Neuronal stem cell (in vitro differentiated cells): ENCODE results near the gene CDX2.
A peak's percentile ranks its signal among the peaks of the same experiment; 100 is the strongest.

Experiments
- DNase-seq: peaks from one replicate; pipeline ENCODE4 v3.0.0-alpha.2; 2013; ENCODE audit warnings: low spot score
- H2AFZ ChIP-seq: one replicate; pipeline ENCODE4 v1.6.1; 2013; ENCODE audit warnings: mild to moderate bottlenecking, low read length, inconsistent platforms
- H2AK5ac ChIP-seq: 2 replicates; pipeline ENCODE4 v1.6.1; 2013; ENCODE audit warnings: low read depth, mild to moderate bottlenecking, inconsistent platforms, low read length, moderate library complexity, mixed read lengths
- H2BK120ac ChIP-seq: 2 replicates; pipeline ENCODE4 v1.6.1; 2013; ENCODE audit warnings: low read depth, mild to moderate bottlenecking, inconsistent platforms, low read length, moderate library complexity, mixed read lengths
- H2BK12ac ChIP-seq: one replicate; pipeline ENCODE4 v1.6.1; 2013; ENCODE audit warnings: low read length, inconsistent platforms
- H2BK15ac ChIP-seq: 2 replicates; pipeline ENCODE4 v1.6.1; 2013; ENCODE audit warnings: mild to moderate bottlenecking, low read length, inconsistent platforms, mixed read lengths
- H2BK5ac ChIP-seq: one replicate; pipeline ENCODE4 v1.6.1; 2013; ENCODE audit warnings: inconsistent platforms, mild to moderate bottlenecking, low read length, moderate library complexity
- H3K14ac ChIP-seq: one replicate; pipeline ENCODE4 v1.6.1; 2013; ENCODE audit warnings: low read length, inconsistent platforms
- H3K18ac ChIP-seq: 2 replicates; pipeline ENCODE4 v1.6.1; 2013; ENCODE audit warnings: low read length, inconsistent platforms
- H3K23ac ChIP-seq: 2 replicates; pipeline ENCODE4 v1.6.1; 2013; ENCODE audit warnings: low read depth, mild to moderate bottlenecking, mixed read lengths, low read length, inconsistent platforms; ENCODE audit not compliant: poor library complexity
- H3K27ac ChIP-seq: replicated peaks from 3 replicates; pipeline ENCODE4 v1.5.1; 2013; ENCODE audit warnings: low read length, inconsistent platforms
- H3K27me3 ChIP-seq, 3 experiments: 2 replicates each; pipeline ENCODE4 v1.6.1; 2013; ENCODE audit warnings: low read length in 3 of 3, mild to moderate bottlenecking in 2 of 3, inconsistent platforms in 1 of 3, low read depth in 1 of 3, mixed read lengths in 1 of 3, moderate library complexity in 1 of 3; ENCODE audit not compliant: control insufficient read depth in 3 of 3, insufficient read depth in 3 of 3
- H3K36me3 ChIP-seq, 2 donors: replicated peaks in 1 of 2; 2 replicates each; pipeline ENCODE4 v1.6.1; 2013; ENCODE audit warnings: low read length in 2 of 2; ENCODE audit not compliant: control insufficient read depth in 2 of 2, insufficient read depth in 2 of 2
- H3K4ac ChIP-seq: 2 replicates; pipeline ENCODE4 v1.6.1; 2013; ENCODE audit warnings: inconsistent platforms, mild to moderate bottlenecking, low read length, moderate library complexity
- H3K4me1 ChIP-seq, 2 donors: 1 replicate in 1 of 2; 2 replicates in 1 of 2; pipeline ENCODE4 v1.6.1; 2013; ENCODE audit warnings: low read length in 2 of 2, low read depth in 1 of 2; ENCODE audit not compliant: control insufficient read depth in 2 of 2, insufficient read depth in 1 of 2
- H3K4me2 ChIP-seq: one replicate; pipeline ENCODE4 v1.6.1; 2013; ENCODE audit warnings: mild to moderate bottlenecking, low read length, inconsistent platforms; ENCODE audit not compliant: insufficient read depth, poor library complexity, severe bottlenecking
- H3K4me3 ChIP-seq, 2 donors: 2 replicates each; pipeline ENCODE4 v1.5.1; 2013; ENCODE audit warnings: low read length in 2 of 2, mild to moderate bottlenecking in 2 of 2, inconsistent platforms in 1 of 2, moderate library complexity in 1 of 2
- H3K79me1 ChIP-seq: one replicate; pipeline ENCODE4 v1.6.1; 2013; ENCODE audit warnings: low read depth, mild to moderate bottlenecking, inconsistent platforms, low read length, moderate library complexity
- H3K9ac ChIP-seq: one replicate; pipeline ENCODE4 v1.6.1; 2013; ENCODE audit warnings: mild to moderate bottlenecking, low read depth, low read length, inconsistent platforms; ENCODE audit not compliant: poor library complexity
- H3K9me3 ChIP-seq, 2 donors: replicated peaks in 1 of 2; 2 replicates each; pipeline versions ENCODE3 to v1.6.1; 2013; ENCODE audit warnings: low read length in 2 of 2, mild to moderate bottlenecking in 2 of 2, inconsistent platforms in 1 of 2, low read depth in 1 of 2, mixed read lengths in 1 of 2, moderate library complexity in 1 of 2; ENCODE audit not compliant: control insufficient read depth in 2 of 2, insufficient read depth in 1 of 2
- H4K8ac ChIP-seq: one replicate; pipeline ENCODE4 v1.6.1; 2013; ENCODE audit warnings: low read depth, mild to moderate bottlenecking, inconsistent platforms, low read length, moderate library complexity
- H4K91ac ChIP-seq: one replicate; pipeline ENCODE4 v1.6.1; 2013; ENCODE audit warnings: low read length, low read depth, mild to moderate bottlenecking, inconsistent platforms; ENCODE audit not compliant: poor library complexity
- WGBS, 2 donors: extraction: QIAGEN DNeasy Blood & Tissue Kit; methylation state at CpG; one replicate each; pipeline ENCODE4 v1.1.7; 2013; ENCODE audit warnings: missing lambda C conversion rate in 2 of 2, mixed read lengths in 1 of 2; ENCODE audit not compliant: insufficient read length in 2 of 2, insufficient replicate concordance in 1 of 2; ENCODE audit errors: extremely low coverage in 2 of 2; 5-methylcytosine and 5-hydroxymethylcytosine counted together

CDX2 gene

GRCh38 chr13:27981006-27981708 is 12.0 kb upstream of the CDX2 start:
- H3K4ac ChIP-seq: no peak overlapping the region
- H3K4me1 ChIP-seq: no peaks in the 10 kb centered on the region
- H4K8ac ChIP-seq: no peak overlapping the region
- no peak overlapping the region for H2BK15ac ChIP-seq
- no peak for DNase-seq
- no CpG with 5 or more reads among the region's 11 CpGs for WGBS, 2 donors
- H3K14ac ChIP-seq: no peak overlapping the region
- H4K91ac ChIP-seq: no peak overlapping the region
- H3K23ac ChIP-seq: no peak overlapping the region
- no peak overlapping the region for H3K4me2 ChIP-seq
- H3K4me3 ChIP-seq: no peak overlapping the region
- no peaks in the 10 kb centered on the region for H3K36me3 ChIP-seq
- H3K9ac ChIP-seq: no peak overlapping the region
- H3K27ac ChIP-seq: no peak overlapping the region
- no peaks in the 10 kb centered on the region for H3K79me1 ChIP-seq
- H3K9me3 ChIP-seq: no peaks in the 10 kb centered on the region
- H2AK5ac ChIP-seq: no peak overlapping the region
- H3K27me3 ChIP-seq: peaks cover 45 to 78% (median 76%) of the 10 kb centered on the region in 3 experiments
- no peak overlapping the region for H2AFZ ChIP-seq
- no peak overlapping the region for H2BK12ac ChIP-seq
- H2BK5ac ChIP-seq: no peak overlapping the region
- H2BK120ac ChIP-seq: no peak overlapping the region
- no peak overlapping the region for H3K18ac ChIP-seq

- Histone ChIP-seq H2BK12ac (no peak overlapping the region), H2BK120ac (no peak overlapping the region), H3K4me2 (no peak overlapping the region), H3K9me3 (no peaks in the 10 kb centered on the region), H2BK5ac (no peak overlapping the region), H3K79me1 (no peaks in the 10 kb centered on the region), H3K18ac (peak overlapping the region; percentile 27), H3K23ac (no peak overlapping the region), H2AK5ac (peak overlapping the region; percentile 34), H3K14ac (no peak overlapping the region), H4K91ac (no peak overlapping the region), H3K36me3 (no peaks in the 10 kb centered on the region), H3K4me1 (no peaks in the 10 kb centered on the region), H3K27me3 (peaks cover 53 to 84% (median 83%) of the 10 kb centered on the region in 3 experiments), H2BK15ac (no peak overlapping the region), H3K4me3 (no peak overlapping the region), H2AFZ (peak overlapping the region; percentile 13), H3K9ac (no peak overlapping the region), H3K27ac (no peak overlapping the region), H3K4ac (no peak overlapping the region), H4K8ac (no peak overlapping the region)
- DNase-seq: no peak
- no CpG with 5 or more reads among the region's 54 CpGs for WGBS, 2 donors
Observed at GRCh38 chr13:27980280-27980998, 11.3 kb upstream of the CDX2 start.

GRCh38 chr13:27979765-27980279 is 10.7 kb upstream of the CDX2 start:
- no peak overlapping the region for H3K4me3 ChIP-seq
- no peak overlapping the region for H3K18ac ChIP-seq
- H3K4me1 ChIP-seq: no peaks in the 10 kb centered on the region
- no peak overlapping the region for H2BK12ac ChIP-seq
- H3K14ac ChIP-seq: no peak overlapping the region
- no peaks in the 10 kb centered on the region for H3K36me3 ChIP-seq
- H3K79me1 ChIP-seq: no peaks in the 10 kb centered on the region
- H3K27me3 ChIP-seq: peaks cover 56 to 90% (median 89%) of the 10 kb centered on the region in 3 experiments
- H3K9me3 ChIP-seq: no peaks in the 10 kb centered on the region
- DNase-seq: no peak
- H3K4ac ChIP-seq: no peak overlapping the region
- H3K23ac ChIP-seq: no peak overlapping the region
- H2BK120ac ChIP-seq: no peak overlapping the region
- H4K91ac ChIP-seq: no peak overlapping the region
- H3K9ac ChIP-seq: no peak overlapping the region
- H3K27ac ChIP-seq: no peak overlapping the region
- no CpG with 5 or more reads among the region's 15 CpGs for whole genome bisulfite sequencing, 2 donors
- no peak overlapping the region for H2BK15ac ChIP-seq
- no peak overlapping the region for H3K4me2 ChIP-seq
- no peak overlapping the region for H4K8ac ChIP-seq
- no peak overlapping the region for H2AK5ac ChIP-seq
- H2AFZ ChIP-seq: no peak overlapping the region
- H2BK5ac ChIP-seq: no peak overlapping the region

- no peaks in the 10 kb centered on the region for H3K36me3 ChIP-seq
- H2BK12ac ChIP-seq: no peak overlapping the region
- no peak overlapping the region for H3K18ac ChIP-seq
- H3K4me3 ChIP-seq: no peak overlapping the region
- H3K27me3 ChIP-seq: peaks cover 62 to 97% (median 96%) of the 10 kb centered on the region in 3 experiments
- H2BK5ac ChIP-seq: no peak overlapping the region
- H3K23ac ChIP-seq: no peak overlapping the region
- H3K79me1 ChIP-seq: no peaks in the 10 kb centered on the region
- no peaks in the 10 kb centered on the region for H3K4me1 ChIP-seq
- H3K4me2 ChIP-seq: no peak overlapping the region
- no peak overlapping the region for H4K8ac ChIP-seq
- no peak overlapping the region for H3K4ac ChIP-seq
- peaks cover 0 to 3% of the 10 kb centered on the region in 2 donors for H3K9me3 ChIP-seq
- no CpG with 5 or more reads among the region's 15 CpGs for WGBS, 2 donors
- H2BK15ac ChIP-seq: no peak overlapping the region
- DNase-seq: no peak
- no peak overlapping the region for H4K91ac ChIP-seq
- no peak overlapping the region for H2AFZ ChIP-seq
- H3K9ac ChIP-seq: no peak overlapping the region
- H2AK5ac ChIP-seq: no peak overlapping the region
- H2BK120ac ChIP-seq: no peak overlapping the region
- no peak overlapping the region for H3K27ac ChIP-seq
- no peak overlapping the region for H3K14ac ChIP-seq
Observed at GRCh38 chr13:27979001-27979643, 10.0 kb upstream of the CDX2 start.
